ENCODE results near the gene TMEM205.
A peak's percentile ranks its signal among the peaks of the same experiment; 100 is the strongest.

Gene TMEM205

DNA sequence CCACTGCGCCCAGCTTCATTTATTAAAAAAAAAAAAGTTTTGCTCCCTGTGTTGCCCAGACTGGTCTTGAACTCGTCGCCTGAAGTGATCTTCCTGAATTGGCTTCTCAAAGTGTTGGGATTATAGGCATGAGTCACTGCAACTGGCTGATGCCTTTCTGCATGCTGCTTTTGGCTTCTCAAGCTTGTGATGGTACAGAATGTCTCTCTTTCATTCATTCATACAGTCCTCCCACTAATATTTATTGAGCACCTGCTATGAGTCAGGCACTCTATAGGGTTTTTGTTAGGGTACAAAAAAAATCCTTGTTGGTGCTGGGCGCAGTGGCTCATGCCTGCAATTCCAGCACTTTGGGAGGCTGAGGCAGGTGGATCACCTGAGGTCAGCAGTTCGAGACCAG lies 41.1 kb downstream of the TMEM205 start:
- no peak for DNase-seq

DNA sequence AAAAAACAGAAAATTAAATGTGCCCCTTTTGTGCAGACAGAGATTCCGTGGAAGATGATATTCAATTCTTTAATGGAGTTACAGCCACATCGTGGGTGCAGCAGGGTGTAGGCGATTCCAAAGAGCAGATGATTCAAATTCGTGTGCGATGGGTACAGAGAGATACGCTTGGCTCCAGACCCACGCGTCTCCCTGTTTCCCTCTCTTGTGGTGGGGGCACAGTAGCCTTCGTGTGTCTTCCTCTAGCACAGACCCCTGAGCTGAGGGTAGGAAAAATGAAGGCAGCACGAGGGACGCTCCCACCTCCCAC lies 45.3 kb downstream of the TMEM205 start:
- DNase-seq: peak in 11 of 56 donors; percentile 3 to 68 (median 20)

DNA sequence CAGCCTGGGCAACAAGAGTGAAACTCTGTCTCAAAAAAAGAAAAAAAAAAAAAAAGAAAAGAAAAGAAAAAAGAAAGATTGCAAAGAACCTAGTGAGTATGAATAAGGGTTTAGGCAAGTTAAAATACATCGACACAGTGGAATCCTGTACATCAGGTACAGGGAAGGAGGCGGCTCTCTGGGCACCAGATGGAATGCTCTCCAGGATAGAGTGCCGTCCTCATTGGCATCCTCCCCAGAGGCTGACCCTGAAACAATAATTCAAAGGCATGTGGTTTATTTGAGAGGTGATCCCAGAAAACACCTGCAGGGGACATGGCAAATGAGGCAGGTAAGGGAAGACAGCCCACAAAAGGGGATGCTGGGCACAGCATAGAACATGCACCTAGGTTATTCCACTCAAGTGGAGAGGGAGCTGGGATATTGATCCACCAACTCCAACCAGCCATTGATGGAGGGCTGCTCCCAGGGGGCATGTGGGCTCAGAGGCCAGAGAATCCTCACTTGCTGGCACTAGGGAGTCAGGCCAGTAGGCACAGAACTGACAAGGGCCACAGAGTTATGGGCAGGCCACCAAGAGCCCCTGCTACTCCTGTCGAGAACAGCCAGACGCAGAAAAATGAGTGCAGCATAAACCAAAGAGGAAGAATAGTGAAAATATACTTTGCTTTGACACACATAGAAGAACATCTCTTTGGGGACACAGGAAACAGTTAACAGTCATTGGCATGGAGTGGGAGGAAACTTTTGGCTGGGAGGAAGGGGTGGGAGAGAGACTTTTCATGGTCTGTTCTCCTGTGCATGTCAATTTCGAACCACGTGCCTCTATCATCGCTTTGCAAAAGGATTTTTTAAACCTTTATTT lies 45.9 kb downstream of the TMEM205 start:
- DNase-seq: peak in 2 of 56 donors; percentile 53 to 68

DNA sequence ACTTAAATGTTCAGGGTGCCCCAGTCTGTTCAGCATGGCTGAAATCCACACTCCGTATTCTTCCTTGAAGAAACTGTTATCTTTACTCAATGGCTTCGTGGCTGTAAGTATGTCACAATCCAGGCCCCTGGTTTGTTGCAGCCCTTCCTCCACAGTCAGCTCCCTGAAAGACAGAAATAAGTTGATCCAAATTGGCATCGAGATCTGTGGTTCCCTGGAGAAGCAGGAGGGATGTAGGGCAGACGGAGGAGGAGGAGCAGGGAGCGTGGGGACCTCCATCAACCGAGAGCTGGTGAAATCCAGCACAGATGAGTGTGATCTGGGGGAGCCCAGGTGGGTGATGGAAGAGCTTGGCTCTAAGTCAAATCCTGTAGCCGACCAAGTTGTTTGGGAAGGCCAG lies 49.8 kb downstream of the TMEM205 start:
- peak in 10 of 56 donors; percentile 5 to 25 (median 14) for DNase-seq

DNA sequence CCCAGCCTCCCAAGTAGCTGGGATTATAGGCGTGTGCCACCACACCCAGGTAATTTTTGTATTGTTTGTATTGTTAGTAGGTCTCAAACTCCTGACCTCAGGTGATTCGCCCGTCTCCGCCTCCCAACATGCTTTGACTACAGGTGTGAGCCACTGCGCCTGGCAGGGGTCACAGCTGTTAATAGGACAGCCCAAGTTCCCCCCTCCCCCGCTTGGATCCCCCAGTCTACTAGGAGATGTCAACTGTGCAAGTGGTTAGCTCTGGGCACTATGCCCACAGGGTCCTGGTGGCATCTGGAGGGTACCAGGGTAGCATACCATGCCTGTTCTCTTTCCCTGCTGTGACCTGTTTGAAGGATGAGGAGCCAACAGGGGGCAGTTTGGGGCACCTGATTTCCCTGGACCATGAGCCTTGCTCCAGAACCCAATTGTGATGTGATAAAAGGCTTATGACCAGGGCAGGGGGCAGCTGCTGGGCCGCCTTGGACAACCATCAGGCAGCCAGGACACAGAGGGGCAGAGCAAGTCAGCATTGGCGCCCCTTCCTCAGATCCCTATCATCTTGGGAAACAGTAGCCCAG lies 50.3 kb downstream of the TMEM205 start, which contains the start of gene TSPAN16:
TSS of gene TSPAN16 (plus strand) at position 496 of the 581 bp plus-strand sequence. CDS start 138 bp downstream, outside the sequence.
- no peak for DNase-seq

DNA sequence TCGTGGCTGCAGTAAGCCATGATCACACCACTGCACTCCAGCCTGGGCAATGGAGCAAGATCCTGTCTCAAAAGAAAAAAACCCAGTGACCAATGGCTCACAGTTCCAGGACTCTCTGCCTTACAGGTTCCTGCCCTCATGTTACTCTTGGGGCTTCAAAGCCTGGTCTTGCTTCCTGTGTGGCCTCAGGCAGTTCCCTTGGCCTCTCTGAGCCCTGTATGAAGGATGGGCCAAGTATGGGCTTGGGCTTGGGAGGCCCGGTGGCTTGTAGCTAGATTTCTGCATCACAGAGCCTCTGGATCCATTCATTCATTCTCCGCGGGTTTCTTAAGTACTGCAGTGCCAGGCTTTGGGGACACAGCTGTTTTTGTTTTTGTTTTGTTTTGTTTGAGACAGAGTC lies 50.9 kb downstream of the TMEM205 start:
- no peak for DNase-seq

DNA sequence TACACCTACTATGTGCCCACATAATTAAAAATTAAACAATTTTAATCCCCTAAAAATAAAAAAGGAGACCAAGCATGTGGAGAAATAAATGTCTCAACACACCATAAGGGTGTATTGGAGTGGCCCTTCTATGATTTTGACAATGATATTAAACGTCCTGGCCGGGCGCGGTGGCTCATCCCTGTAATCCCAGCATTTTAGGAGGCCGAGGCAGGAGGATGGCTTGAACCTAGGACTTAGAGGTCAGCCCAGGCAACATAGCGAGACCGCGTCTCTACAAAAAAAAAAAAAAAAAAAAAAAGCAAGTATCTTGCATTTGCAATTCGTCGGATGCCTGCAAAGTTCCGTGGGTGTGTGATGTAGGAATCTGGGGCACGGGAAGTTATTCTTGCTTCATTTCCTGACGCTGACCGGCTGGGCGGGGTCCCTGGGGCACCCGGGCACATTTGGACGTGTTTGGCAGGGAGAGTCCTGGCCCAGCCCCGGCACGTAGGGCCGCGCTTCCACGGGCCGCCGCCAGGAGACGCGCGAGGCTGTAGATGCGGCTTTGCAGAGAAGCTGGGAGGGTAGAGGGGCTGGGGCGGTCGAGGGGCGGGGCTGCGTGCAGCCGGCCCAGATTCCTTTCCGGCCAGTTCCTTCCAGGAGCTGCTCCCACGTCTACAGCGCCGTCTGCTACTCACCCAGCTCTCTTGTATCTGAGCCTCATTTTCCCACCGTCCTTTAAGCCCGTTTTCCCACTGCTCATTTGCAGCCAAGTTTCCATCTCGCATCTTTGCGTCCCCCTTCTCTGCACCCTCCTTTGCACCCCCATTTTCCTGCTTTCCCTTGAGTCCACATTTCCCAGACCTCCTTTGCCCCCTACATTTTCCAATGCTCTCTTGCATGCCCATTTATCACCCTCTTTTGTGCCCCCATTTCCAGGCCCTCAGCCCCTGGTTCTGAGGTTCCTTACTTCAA lies 52.4 kb downstream of the TMEM205 start:
- DNase-seq: peak in 55 of 56 donors; percentile 41 to 93 (median 80)
